ENCODE measurements around the gene HOXA11. TPM values are rescaled to one million over a fixed set of nuclear protein-coding genes. Genes with fewer than 3 reads are reported as not detected.

HOXA11 gene
- total RNA-seq, 1 experiment from 2014 or later: 26.6 TPM

- no peaks in the 10 kb centered on the region for H3K27me3 ChIP-seq (ENCODE audit: low read length)
- no peaks in the 10 kb centered on the region for H3F3A ChIP-seq (ENCODE audit: low read length, unreplicated experiment)
- peaks cover 13% of the 10 kb centered on the region; the same call in 1 of the 2 replicates for H3K36me3 ChIP-seq (ENCODE audit: low read depth, low read length)
- BruUV-seq (replicated peaks): no TSS peak
- H3K9ac ChIP-seq (ENCODE audit: low read length): peak overlapping the region; percentile 73
- peaks cover 28% of the 10 kb centered on the region for H3K4me1 ChIP-seq (ENCODE audit: insufficient read depth, low read length)
- ATAC-seq (peak; percentile 31), DNase-seq (peak; percentile 72)
- H2AFZ ChIP-seq (ENCODE audit: low read length): peak overlapping the region; percentile 73
- intact Hi-C loops (cut with micrococcal nuclease): loop anchor here (2.0 kb wide), 1 partner anchor 17 kb away; the partner anchor contains the start of gene HOXA9
- TF ChIP-seq, protein P1, sequence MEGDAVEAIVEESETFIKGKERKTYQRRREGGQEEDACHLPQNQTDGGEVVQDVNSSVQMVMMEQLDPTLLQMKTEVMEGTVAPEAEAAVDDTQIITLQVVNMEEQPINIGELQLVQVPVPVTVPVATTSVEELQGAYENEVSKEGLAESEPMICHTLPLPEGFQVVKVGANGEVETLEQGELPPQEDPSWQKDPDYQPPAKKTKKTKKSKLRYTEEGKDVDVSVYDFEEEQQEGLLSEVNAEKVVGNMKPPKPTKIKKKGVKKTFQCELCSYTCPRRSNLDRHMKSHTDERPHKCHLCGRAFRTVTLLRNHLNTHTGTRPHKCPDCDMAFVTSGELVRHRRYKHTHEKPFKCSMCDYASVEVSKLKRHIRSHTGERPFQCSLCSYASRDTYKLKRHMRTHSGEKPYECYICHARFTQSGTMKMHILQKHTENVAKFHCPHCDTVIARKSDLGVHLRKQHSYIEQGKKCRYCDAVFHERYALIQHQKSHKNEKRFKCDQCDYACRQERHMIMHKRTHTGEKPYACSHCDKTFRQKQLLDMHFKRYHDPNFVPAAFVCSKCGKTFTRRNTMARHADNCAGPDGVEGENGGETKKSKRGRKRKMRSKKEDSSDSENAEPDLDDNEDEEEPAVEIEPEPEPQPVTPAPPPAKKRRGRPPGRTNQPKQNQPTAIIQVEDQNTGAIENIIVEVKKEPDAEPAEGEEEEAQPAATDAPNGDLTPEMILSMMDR (conservative IDR thresholded peaks at IDR 0.05; ENCODE audit: low read depth, low read length): no peak
- TF ChIP-seq EZH2 (IDR thresholded peaks at IDR 0.05; ENCODE audit: low read length, unreplicated experiment): no peak
- no peak for TF ChIP-seq EZH2phosphoT487 (IDR thresholded peaks at IDR 0.05; ENCODE audit: borderline replicate concordance, low read length)
- H3K4me2 ChIP-seq (ENCODE audit: low read length): peak overlapping the region; percentile 92
- no peaks in the 10 kb centered on the region for H3K9me2 ChIP-seq (replicated peaks; ENCODE audit: low read length)
- no peaks in the 10 kb centered on the region for H4K20me1 ChIP-seq (ENCODE audit: low read length)
- ChIA-PET POLR2A (ENCODE audit: unreplicated experiment) (interaction anchor here (0.6 to 1.4 kb wide), 5 partner anchors 14 to 52 kb away, joined by 3 to 12 read pairs (median 4); no protein-coding TSS in a partner anchor), CTCF (interaction anchor here (0.6 to 1.1 kb wide), 2 partner anchors 9 to 17 kb away, joined by 3 read pairs; partner anchors contain the start of gene HOXA4)
- peak overlapping the region; percentile 84 for H3K27ac ChIP-seq (ENCODE audit: low read length)
- H3K4me3 ChIP-seq (ENCODE audit: low read length): peak overlapping the region; percentile 78
- no peaks in the 10 kb centered on the region for H3K9me3 ChIP-seq (ENCODE audit: low read length)
- peaks cover 70% of the 10 kb centered on the region for H3K79me2 ChIP-seq (ENCODE audit: low read length)
Measured at GRCh38 chr7:27148031-27148755, 36.8 kb downstream of the HOXA11 start.

DNA sequence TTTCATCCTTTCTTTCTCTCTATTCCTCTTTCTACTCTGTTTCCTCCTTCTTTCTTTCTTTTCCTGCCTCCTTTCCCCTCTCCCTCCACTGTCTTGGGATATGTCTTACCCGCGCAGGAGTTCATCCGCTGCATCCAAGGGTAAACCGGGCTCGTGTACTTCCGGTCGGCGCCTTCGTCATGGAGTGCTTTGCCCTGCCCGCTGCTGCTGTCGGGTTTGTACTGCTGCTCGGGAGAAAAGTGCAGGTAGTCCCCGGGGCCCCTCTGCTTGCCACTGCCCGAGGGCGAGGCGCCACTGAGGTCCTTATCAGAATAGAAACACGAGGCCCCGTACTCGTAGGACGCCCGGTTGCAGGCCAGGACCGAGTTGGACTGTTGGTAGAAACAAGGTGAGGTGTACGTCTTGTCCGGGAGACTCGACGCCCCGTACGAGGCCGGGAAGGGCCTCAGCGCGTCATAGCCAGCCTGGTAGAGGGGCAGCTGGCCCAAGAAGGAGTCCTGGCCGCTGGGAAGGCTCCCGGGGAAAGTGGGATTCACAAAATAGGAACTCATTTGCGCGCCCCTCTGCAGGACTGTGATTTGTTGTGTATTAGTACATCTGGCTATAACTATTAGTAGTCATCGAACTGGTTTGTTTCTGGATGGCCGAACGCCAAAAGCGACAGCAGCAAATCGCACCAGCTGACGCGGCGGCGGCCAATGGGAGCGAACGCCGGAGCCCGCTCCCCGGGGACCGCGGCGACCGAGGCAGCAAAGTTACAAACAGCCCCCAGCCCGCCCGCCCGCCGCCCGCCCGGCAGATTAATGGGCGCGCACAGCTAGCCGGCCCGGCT is 37.6 kb downstream of the HOXA11 start, which contains the start of gene HOXA6:
TSS of gene HOXA6 (minus strand) at position 576 of the 832 bp plus-strand sequence. CDS start at position 551, 25 bp downstream.
- Histone ChIP-seq H3K4me1 (ENCODE audit: insufficient read depth, low read length) (peaks cover 21% of the 10 kb centered on the region), H3K27ac (ENCODE audit: low read length) (peak within 1 kb of the TSS; percentile 84), H3K4me3 (ENCODE audit: low read length) (peak within 1 kb of the TSS; percentile 78), H3K27me3 (ENCODE audit: low read length) (no peaks in the 10 kb centered on the region), H2AFZ (ENCODE audit: low read length) (peak within 1 kb of the TSS; percentile 73), H3K36me3 (ENCODE audit: low read depth, low read length) (peaks cover 13% of the 10 kb centered on the region; the same call in 1 of the 2 replicates), H3K79me2 (ENCODE audit: low read length) (peaks cover 63% of the 10 kb centered on the region), H3F3A (ENCODE audit: low read length, unreplicated experiment) (no peaks in the 10 kb centered on the region), H3K9me3 (ENCODE audit: low read length) (no peaks in the 10 kb centered on the region), H3K4me2 (ENCODE audit: low read length) (peak within 1 kb of the TSS; percentile 92), H3K9ac (ENCODE audit: low read length) (peak within 1 kb of the TSS; percentile 73), H4K20me1 (ENCODE audit: low read length) (no peaks in the 10 kb centered on the region), H3K9me2 (replicated peaks; ENCODE audit: low read length) (no peaks in the 10 kb centered on the region)
- DNase-seq (peak; percentile 74), ATAC-seq (peak; percentile 1; the same call in 1 of the 2 replicates)
- BruUV-seq (replicated peaks): no TSS peak
- POLR2A ChIA-PET (ENCODE audit: unreplicated experiment): interaction anchor here (0.6 to 1.1 kb wide), 4 partner anchors 22 to 772 kb away, joined by 3 to 5 read pairs (median 4); no protein-coding TSS in a partner anchor
- TF ChIP-seq EZH2 (IDR thresholded peaks at IDR 0.05; ENCODE audit: low read length, unreplicated experiment): no peak
- TF ChIP-seq EZH2phosphoT487 (IDR thresholded peaks at IDR 0.05; ENCODE audit: borderline replicate concordance, low read length): no peak
- TF ChIP-seq, protein P1 (conservative IDR thresholded peaks at IDR 0.05; ENCODE audit: low read depth, low read length): no peak
- intact Hi-C loops (cut with micrococcal nuclease): loop anchor here (2.0 kb wide), 1 partner anchor 17 kb away; the partner anchor contains the start of gene HOXA9
- CTCF ChIA-PET: no interaction called here

All from PC-3 (cell line).